GM18499 (cell line): ENCODE measurements around the gene CUBN.

Experiments
- ATAC-seq: cut with Tn5 transposase; IDR thresholded peaks from one replicate; pipeline ENCODE4 v1.9.1; 2021; ENCODE audit warnings: moderate number of reproducible peaks; ENCODE audit not compliant: insufficient read depth, unreplicated experiment

CUBN gene

GRCh38 chr10:17129741-17130140 lies at the start of gene CUBN:
TSS of gene CUBN (minus strand) at chr10:17129811. CDS start at chr10:17129765, 46 bp downstream.
- no peak for ATAC-seq

DNA sequence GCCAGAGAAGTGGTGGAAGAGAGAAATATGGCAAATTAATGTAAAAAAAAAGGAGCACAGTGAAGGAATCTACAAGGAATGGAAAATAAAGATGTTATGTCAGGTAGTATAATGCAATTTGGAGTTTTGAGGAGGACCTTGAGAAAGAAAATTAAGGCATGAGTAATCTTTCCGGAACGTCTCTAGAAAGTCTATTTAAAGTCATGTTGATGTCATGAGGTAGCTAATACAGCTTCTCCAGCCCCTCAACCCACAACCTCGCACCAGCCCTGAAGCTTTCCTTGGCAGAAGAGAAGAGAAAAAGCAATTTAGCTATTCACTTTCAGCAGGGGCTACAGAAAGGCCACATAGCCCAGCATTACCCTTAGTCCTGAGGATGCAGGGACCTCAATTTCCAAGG lies 49.4 kb upstream of the CUBN start:
- ATAC-seq = no peak

GRCh38 chr10:17178006-17178405 lies 48.4 kb upstream of the CUBN start:
- ATAC-seq = no peak

- no peak for ATAC-seq
Measured at GRCh38 chr10:17177014-17177413, 47.4 kb upstream of the CUBN start.

DNA sequence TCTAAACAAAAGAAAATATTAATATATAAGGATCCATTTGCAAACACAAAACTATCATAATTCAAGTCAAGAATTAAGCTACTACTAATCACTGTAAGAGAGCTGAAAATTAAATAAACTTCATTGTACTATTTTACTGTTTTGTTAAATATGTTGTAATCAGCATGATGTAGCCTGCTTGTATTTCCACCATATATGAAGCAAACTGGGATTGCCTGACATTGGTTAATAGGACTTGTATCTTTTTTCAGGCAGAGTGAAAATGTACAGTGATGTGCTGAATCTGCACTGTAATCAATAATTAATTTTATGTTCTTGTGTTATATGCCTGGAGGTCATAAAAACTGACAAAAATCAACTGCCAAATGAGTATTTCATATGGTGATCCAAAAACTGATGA lies 46.5 kb upstream of the CUBN start:
- no peak for ATAC-seq

DNA sequence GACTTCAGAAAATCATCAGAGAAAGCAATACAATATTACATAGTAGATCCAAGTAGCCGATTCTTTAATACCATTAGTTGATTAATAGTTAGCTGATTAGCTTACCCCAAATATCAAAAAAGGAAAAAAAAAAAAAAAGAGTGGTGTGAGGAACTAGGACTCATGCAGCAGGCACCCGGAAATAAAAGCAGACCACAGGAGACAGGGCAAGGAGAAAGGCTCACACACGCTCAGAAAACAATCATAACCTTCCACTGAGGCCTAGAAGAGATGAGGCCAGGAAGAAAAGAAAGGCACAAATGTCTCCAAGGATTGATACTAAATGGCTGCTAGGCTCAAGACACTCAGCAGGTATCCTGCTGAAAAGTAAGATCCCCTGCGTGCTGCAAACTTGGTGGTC lies 45.9 kb upstream of the CUBN start:
- no peak for ATAC-seq

DNA sequence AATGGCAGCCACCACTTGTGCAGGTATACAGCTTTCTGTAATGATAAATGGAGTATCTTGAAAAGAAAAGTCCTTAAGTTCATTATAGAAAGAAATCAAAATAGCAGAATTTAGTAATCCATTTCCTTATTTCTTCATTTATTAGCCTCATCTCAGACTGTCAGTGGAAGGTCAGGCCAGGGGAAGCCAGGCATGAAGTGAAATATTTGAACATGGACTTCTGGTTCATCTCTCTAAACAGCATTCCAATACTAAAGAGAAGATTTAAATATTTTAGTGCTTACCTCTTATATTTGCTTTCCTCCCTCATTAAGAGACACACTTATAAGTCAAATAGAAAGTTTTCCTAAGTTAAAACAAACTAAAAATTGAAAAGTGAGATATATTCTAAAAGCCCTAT lies 45.0 kb upstream of the CUBN start:
- no peak for ATAC-seq

GRCh38 chr10:17171141-17171641 lies 41.6 kb upstream of the CUBN start:
- ATAC-seq = no peak

- ATAC-seq = no peak
Measured at GRCh38 chr10:17169803-17170202, 40.2 kb upstream of the CUBN start.

DNA sequence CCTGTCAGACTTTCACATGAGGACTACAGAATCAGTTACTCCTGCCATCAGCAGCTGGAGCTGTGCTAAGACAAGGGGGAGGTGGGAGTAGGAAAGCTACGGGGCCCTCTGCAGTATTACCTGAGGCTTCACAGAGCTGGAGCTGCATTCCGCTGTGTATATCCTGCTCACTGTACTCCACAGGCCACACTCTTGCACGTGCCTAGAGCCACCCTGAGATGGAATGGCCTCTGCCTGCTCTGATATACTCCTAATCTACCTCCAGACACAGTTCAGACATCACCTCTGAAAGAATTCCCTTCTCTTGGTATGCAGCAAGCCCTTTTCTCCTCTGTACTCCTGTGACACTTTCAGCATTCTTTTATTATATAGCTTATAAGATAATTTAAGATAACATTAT lies 37.1 kb upstream of the CUBN start:
- no peak for ATAC-seq

- ATAC-seq = no peak
Measured at GRCh38 chr10:17162828-17163227, 33.2 kb upstream of the CUBN start.

- no peak for ATAC-seq
Measured at GRCh38 chr10:17161775-17162174, 32.2 kb upstream of the CUBN start.

- no peak for ATAC-seq
Measured at GRCh38 chr10:17157024-17157423, 27.4 kb upstream of the CUBN start.

DNA sequence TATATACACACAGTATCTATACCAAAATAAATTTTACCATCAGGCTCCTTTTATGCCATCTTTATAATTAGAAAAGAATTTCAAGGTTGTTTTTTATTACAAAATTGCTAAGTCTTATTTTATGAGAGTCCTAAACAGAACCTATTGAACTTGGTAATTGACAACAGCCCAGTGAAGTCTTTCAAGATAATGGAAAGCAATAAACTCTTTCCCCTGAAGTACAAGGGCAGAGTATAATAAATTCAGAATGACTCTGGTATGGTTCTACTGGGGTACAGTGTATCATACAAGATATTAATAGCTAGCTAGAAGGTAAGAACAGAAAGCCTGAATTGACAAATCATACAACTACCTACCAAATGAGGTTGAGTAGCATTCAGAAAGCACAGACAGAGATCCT lies 26.2 kb upstream of the CUBN start:
- no peak for ATAC-seq

DNA sequence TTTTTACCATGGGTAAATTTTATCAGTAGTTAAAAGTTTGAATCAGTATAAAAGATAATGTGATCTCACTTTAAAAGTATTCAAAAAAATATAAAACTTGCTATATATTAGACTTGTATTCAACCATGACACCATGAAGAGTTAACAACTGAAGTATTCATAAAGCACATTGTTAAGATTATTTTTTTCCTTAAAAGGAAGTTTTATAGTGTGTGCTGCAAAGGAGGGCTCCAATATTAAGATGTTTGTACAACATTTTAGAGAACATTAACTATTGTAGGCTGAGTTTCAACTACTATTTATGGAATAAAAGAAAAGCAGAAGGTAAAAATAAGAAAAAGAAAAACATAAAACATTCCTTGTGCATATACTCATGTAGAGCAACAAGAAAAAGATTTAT lies 24.5 kb upstream of the CUBN start:
- ATAC-seq = no peak

DNA sequence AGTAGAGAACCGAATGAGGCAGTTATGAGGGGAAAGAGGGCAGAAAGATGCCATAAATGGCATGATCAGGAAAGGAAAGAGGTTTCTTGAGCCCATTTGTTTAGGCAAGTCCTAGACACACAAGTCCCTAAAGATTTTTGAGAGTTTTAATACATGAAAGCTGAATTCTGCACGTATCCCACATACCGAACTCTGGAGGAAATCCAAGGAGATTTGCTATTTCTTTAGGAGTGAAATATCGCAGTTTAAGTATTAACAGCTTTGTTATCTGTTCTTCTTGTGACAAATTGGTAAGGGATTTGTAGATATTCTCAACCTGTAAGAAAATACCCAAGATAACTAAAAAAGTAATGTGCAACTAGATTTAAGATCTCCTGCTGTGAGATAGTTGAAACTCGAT lies 23.7 kb upstream of the CUBN start:
- ATAC-seq = no peak

DNA sequence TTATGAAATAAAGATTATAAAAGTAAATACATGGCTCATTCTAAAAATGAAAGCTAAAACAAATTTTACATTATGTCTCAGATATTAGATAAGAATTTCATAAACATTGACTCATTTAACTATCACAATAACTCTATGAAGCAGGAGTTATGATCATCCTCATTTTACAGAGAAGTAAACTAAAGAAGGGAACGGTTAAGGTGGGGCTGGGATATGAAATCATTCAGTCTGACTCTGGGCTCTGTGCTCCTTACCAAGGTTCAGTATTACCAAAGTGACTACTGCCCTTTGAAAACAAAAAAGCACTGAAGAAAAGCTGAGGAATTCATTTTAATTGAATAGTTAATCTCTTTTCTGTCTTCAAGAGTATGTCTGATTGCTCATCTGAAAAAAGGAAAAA lies 22.1 kb upstream of the CUBN start:
- no peak for ATAC-seq

- no peak for ATAC-seq
Measured at GRCh38 chr10:17147884-17148489, 18.4 kb upstream of the CUBN start.

DNA sequence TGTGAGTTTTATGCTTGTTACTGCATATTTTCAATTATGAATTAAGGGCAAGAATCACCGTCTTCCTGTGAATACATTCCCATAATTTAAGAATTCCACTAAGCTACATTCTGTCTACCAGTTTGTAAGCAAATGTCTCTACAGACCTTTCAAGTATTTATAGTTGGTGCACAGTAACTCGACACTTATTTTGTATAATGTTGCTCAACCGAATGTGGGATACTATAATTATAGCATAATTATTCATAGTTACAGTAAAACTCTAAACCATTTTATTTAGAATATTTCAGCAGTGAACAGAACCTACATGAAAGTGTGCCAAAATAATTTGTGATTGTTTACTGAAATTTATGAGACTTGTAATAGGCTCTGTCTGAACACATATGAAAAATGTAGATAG lies 17.3 kb upstream of the CUBN start:
- no peak for ATAC-seq

DNA sequence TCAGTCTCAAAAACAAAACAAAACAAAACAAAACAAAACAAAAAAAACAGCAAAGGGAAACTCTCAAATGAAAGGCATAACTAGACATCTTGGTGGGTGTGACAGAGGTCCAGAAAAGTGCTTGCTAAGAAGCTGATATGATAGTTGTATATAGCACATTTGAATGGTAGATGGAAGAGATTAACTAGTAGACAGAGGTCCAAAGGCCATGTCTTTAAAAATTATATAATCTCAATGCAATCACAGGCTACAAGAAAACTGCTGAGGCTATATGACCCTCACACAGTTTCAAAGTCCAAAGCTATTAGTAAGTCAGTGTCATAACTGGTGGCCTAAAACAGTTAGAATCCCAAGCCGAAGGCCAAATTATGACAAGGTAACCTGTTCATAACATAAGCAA lies 15.6 kb upstream of the CUBN start:
- no peak for ATAC-seq

- ATAC-seq = no peak
Measured at GRCh38 chr10:17144757-17145156, 15.1 kb upstream of the CUBN start.

DNA sequence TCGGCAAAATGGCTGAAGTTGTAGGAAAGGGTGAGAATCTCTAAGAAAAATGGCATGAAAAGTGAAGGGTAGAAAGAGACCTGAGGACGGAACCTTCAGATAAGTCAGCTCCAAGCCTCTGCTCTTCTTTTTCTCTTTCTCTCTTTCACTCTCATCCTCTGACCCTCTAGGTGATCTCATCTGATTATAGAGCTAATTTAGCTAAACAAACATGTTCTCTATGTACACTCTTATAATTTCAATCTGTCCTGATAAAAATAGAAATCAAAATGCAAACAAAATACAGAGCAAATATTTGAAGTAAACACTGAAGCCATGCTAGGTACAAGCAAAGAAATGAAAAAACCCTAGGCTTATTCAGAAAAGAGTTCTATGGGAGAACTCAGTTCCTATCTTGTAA lies 14.4 kb upstream of the CUBN start:
- no peak for ATAC-seq
